ENCODE data around the gene SELENOV. TPM values are rescaled to one million over a fixed set of nuclear protein-coding genes. Genes with fewer than 3 reads are reported as not detected.

Gene SELENOV
- total RNA-seq, 2 experiments from 2014 or later, result not detected

DNA sequence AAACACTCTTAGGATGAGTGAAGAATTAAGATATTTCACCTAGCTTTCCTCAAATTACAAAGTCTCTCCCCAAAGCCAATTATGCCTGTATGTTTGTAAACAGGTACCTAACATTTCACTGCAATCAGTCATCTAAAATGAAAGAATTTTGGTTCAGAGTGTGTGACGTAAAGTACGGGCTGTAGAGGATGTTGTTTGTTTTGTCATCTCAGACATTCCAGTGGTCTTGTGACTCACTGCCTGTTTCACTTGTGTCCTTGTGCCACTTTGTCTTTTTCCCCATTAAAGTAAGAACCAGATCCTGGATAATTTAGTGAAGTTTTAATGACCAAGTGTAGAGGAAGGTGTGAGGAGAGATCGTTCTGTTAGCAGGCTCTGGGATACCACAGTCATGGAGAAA lies 53.7 kb downstream of the SELENOV start:
- ChIA-PET POLR2A (no interaction called here), CTCF (no interaction called here)
- intact Hi-C loops (cut with micrococcal nuclease), result no loop called here
- H3K36me3 Mint-ChIP-seq, result peaks cover 4% of the 10 kb centered on the region
- H3K9me3 Mint-ChIP-seq, result peaks cover 6% of the 10 kb centered on the region
- no peak overlapping the region for H3K27ac Mint-ChIP-seq
- peaks cover 22% of the 10 kb centered on the region for H3K27me3 Mint-ChIP-seq
- no peak overlapping the region for H3K4me3 Mint-ChIP-seq
- peaks cover 4% of the 10 kb centered on the region for H3K4me1 Mint-ChIP-seq (ENCODE audit: low read depth)
- DNase-seq, result no peak

Other genes with a start within 250 kb of the SELENOV start
- not detected for gene IFNL2, start 246.7 kb upstream of the SELENOV start, total RNA-seq
- 1 to 10 TPM; 1.2 to 1.6 TPM for gene IFNL1, start 218.7 kb upstream of the SELENOV start, total RNA-seq
- 1 to 10 TPM; 6.4 to 6.5 TPM for gene LRFN1, start 194.3 kb upstream of the SELENOV start, total RNA-seq
- gene GMFG, start 179.1 kb upstream of the SELENOV start, total RNA-seq, result 100 to 1,000 TPM; 393 to 415 TPM
- 10 to 100 TPM; 49.4 to 51.3 TPM for gene SAMD4B, start 172.7 kb upstream of the SELENOV start, total RNA-seq
- gene PAF1, start 124.0 kb upstream of the SELENOV start, total RNA-seq, result 10 to 100 TPM; 41.6 to 43.8 TPM
- gene MED29, start 123.8 kb upstream of the SELENOV start, total RNA-seq, result 10 to 100 TPM; 22.2 to 26.9 TPM
- gene ZFP36, start 108.3 kb upstream of the SELENOV start, total RNA-seq, result 100 to 1,000 TPM; 104 to 118 TPM
- gene PLEKHG2, start 102.5 kb upstream of the SELENOV start, total RNA-seq, result 10 to 100 TPM; 74.9 to 80.6 TPM
- 1,000 to 10,000 TPM; 3,682 to 3,746 TPM for gene RPS16, start 79.2 kb upstream of the SELENOV start, total RNA-seq
- 100 to 1,000 TPM; 180 to 183 TPM for gene SUPT5H, start 69.6 kb upstream of the SELENOV start, total RNA-seq
- 10 to 100 TPM; 83.1 to 86.7 TPM for gene TIMM50, start 34.3 kb upstream of the SELENOV start, total RNA-seq
- under 1 TPM; 0.67 to 0.80 TPM for gene DLL3, start 16.2 kb upstream of the SELENOV start, total RNA-seq
- 1 to 10 TPM; 3.3 to 3.8 TPM for gene EID2B, start 17.7 kb downstream of the SELENOV start, total RNA-seq
- gene EID2, start 25.0 kb downstream of the SELENOV start, total RNA-seq, result 10 to 100 TPM; 13.0 to 13.1 TPM
- not detected for gene LGALS13, start 87.4 kb downstream of the SELENOV start, total RNA-seq
- gene LGALS16, start 140.8 kb downstream of the SELENOV start, total RNA-seq, result not detected
- 1 to 10 TPM; 1.6 to 2.5 TPM for gene LGALS14, start 189.3 kb downstream of the SELENOV start, total RNA-seq
- 1 to 10 TPM; 4.0 to 4.7 TPM for gene CLC, start 222.9 kb downstream of the SELENOV start, total RNA-seq

Data from activated CD4-positive, alpha-beta memory T cell treated with anti-CD3 and anti-CD28 coated beads for 36 hours (primary cell).